Measurements from ENCODE around the gene MYO3B.

The MYO3B gene

GRCh38 chr2:170191166-170191866 lies 13.4 kb downstream of the MYO3B start:
- ATAC-seq (ENCODE audit: insufficient read depth, low read depth) (no peak), DNase-seq (no peak)
- no peak overlapping the region for H3K9ac ChIP-seq (ENCODE audit: low read depth, low read length)
- no peaks in the 10 kb centered on the region for H4K20me1 ChIP-seq (ENCODE audit: insufficient read depth, low read length)
- H3K79me2 ChIP-seq (ENCODE audit: insufficient read depth, low read length), result no peaks in the 10 kb centered on the region
- H3K27me3 ChIP-seq (ENCODE audit: insufficient read depth, low read length, poor library complexity), result no peaks in the 10 kb centered on the region
- H3K27ac ChIP-seq (ENCODE audit: low read length), result no peak overlapping the region
- no peak overlapping the region for H3K4me3 ChIP-seq (ENCODE audit: low read depth in 1 of 2, low read length in 2 of 2)
- no peak overlapping the region for H2AFZ ChIP-seq (ENCODE audit: low read depth, low read length)
- no peak for TF ChIP-seq EZH2 (IDR thresholded peaks at IDR 0.05; ENCODE audit: borderline replicate concordance, low read depth, low read length, severe bottlenecking)
- TF ChIP-seq, protein P1, sequence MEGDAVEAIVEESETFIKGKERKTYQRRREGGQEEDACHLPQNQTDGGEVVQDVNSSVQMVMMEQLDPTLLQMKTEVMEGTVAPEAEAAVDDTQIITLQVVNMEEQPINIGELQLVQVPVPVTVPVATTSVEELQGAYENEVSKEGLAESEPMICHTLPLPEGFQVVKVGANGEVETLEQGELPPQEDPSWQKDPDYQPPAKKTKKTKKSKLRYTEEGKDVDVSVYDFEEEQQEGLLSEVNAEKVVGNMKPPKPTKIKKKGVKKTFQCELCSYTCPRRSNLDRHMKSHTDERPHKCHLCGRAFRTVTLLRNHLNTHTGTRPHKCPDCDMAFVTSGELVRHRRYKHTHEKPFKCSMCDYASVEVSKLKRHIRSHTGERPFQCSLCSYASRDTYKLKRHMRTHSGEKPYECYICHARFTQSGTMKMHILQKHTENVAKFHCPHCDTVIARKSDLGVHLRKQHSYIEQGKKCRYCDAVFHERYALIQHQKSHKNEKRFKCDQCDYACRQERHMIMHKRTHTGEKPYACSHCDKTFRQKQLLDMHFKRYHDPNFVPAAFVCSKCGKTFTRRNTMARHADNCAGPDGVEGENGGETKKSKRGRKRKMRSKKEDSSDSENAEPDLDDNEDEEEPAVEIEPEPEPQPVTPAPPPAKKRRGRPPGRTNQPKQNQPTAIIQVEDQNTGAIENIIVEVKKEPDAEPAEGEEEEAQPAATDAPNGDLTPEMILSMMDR (IDR thresholded peaks at IDR 0.05; ENCODE audit: borderline replicate concordance, extremely low read depth, low read length, poor library complexity, severe bottlenecking), result no peak
- H3K4me2 ChIP-seq (ENCODE audit: insufficient read depth, low read length), result no peak overlapping the region
- H3K36me3 ChIP-seq (ENCODE audit: insufficient read depth, low read length), result no peaks in the 10 kb centered on the region
- H3K4me1 ChIP-seq (ENCODE audit: insufficient read depth, low read length), result no peaks in the 10 kb centered on the region
- no peaks in the 10 kb centered on the region for H3K9me3 ChIP-seq (ENCODE audit: insufficient read depth, low read length, severe bottlenecking)

DNA sequence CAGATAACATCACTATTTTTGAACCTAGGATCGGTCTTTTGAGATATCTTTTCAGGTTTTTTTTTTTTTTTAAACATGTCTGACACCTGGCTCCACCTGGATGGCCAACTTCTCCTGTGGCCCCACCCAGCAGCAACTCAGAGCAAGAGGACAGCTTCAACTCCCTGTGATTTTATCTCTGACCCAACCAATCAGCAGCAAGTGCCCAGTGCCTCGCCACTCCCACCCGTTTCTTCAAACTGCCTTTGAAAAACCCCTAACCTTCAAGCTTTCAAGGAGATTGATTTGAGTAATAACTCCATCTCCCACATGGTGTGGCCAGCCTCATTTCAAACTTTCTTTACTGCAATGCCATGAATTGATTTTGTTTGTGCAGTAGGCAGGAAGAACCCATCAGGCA lies 19.0 kb downstream of the MYO3B start:
- TF ChIP-seq, protein P1 (IDR thresholded peaks at IDR 0.05; ENCODE audit: borderline replicate concordance, extremely low read depth, low read length, poor library complexity, severe bottlenecking), result no peak
- TF ChIP-seq EZH2 (IDR thresholded peaks at IDR 0.05; ENCODE audit: borderline replicate concordance, low read depth, low read length, severe bottlenecking), result no peak
- Histone ChIP-seq H3K9me3 (ENCODE audit: insufficient read depth, low read length, severe bottlenecking) (no peaks in the 10 kb centered on the region), H3K27ac (ENCODE audit: low read length) (no peak overlapping the region), H3K4me1 (ENCODE audit: insufficient read depth, low read length) (no peaks in the 10 kb centered on the region), H2AFZ (ENCODE audit: low read depth, low read length) (no peak overlapping the region), H3K4me2 (ENCODE audit: insufficient read depth, low read length) (no peak overlapping the region), H4K20me1 (ENCODE audit: insufficient read depth, low read length) (no peaks in the 10 kb centered on the region), H3K4me3 (ENCODE audit: low read depth in 1 of 2, low read length in 2 of 2) (no peak overlapping the region), H3K27me3 (ENCODE audit: insufficient read depth, low read length, poor library complexity) (no peaks in the 10 kb centered on the region), H3K36me3 (ENCODE audit: insufficient read depth, low read length) (no peaks in the 10 kb centered on the region), H3K9ac (ENCODE audit: low read depth, low read length) (no peak overlapping the region), H3K79me2 (ENCODE audit: insufficient read depth, low read length) (no peaks in the 10 kb centered on the region)
- no peak for DNase-seq
- ATAC-seq (ENCODE audit: insufficient read depth, low read depth), result no peak

- no peak overlapping the region for H3K27ac ChIP-seq (ENCODE audit: low read length)
- TF ChIP-seq EZH2 (IDR thresholded peaks at IDR 0.05; ENCODE audit: borderline replicate concordance, low read depth, low read length, severe bottlenecking), result no peak
- TF ChIP-seq, protein P1 (IDR thresholded peaks at IDR 0.05; ENCODE audit: borderline replicate concordance, extremely low read depth, low read length, poor library complexity, severe bottlenecking), result no peak
- no peak overlapping the region for H2AFZ ChIP-seq (ENCODE audit: low read depth, low read length)
- no peaks in the 10 kb centered on the region for H3K36me3 ChIP-seq (ENCODE audit: insufficient read depth, low read length)
- H3K4me3 ChIP-seq (ENCODE audit: low read depth in 1 of 2, low read length in 2 of 2), result no peak overlapping the region
- H4K20me1 ChIP-seq (ENCODE audit: insufficient read depth, low read length), result no peaks in the 10 kb centered on the region
- no peak for DNase-seq
- no peaks in the 10 kb centered on the region for H3K4me1 ChIP-seq (ENCODE audit: insufficient read depth, low read length)
- no peaks in the 10 kb centered on the region for H3K79me2 ChIP-seq (ENCODE audit: insufficient read depth, low read length)
- no peaks in the 10 kb centered on the region for H3K27me3 ChIP-seq (ENCODE audit: insufficient read depth, low read length, poor library complexity)
- no peak for ATAC-seq (ENCODE audit: insufficient read depth, low read depth)
- H3K9me3 ChIP-seq (ENCODE audit: insufficient read depth, low read length, severe bottlenecking), result no peaks in the 10 kb centered on the region
- no peak overlapping the region for H3K4me2 ChIP-seq (ENCODE audit: insufficient read depth, low read length)
- H3K9ac ChIP-seq (ENCODE audit: low read depth, low read length), result no peak overlapping the region
These were observed 23.3 kb downstream of the MYO3B start for GRCh38 chr2:170201275-170201674.

Measured in DND-41 (cell line).